A673 (cell line): ENCODE data around the gene PSMD11. TPM values are rescaled to one million over a fixed set of nuclear protein-coding genes. Genes with fewer than 3 reads are reported as not detected.

Experiments
- BruUV-seq: library from RNA; stranded (reverse); fragments of 400-500 nt; replicated peaks from 2 replicates; lab custom pipeline; 2021; lab: Mats Ljungman, UMichigan
- CTCF ChIA-PET: fragments of 300-600 bp; sonication (Branson Sonifier 250); formaldehyde crosslinking; loops from one replicate; lab custom pipeline; 2022; ENCODE audit warnings: antibody characterized with exemption; lab: Charles Lee
- POLR2A ChIA-PET: fragments of 300-600 bp; sonication (Branson Sonifier 250); formaldehyde crosslinking; loops from one replicate; lab custom pipeline; 2022; ENCODE audit warnings: antibody characterized with exemption; ENCODE audit not compliant: low non-redundant PET; lab: Charles Lee
- DNase-seq: peaks from one replicate; pipeline ENCODE4 v3.0.0-alpha.2; 2015; ENCODE audit warnings: low spot score
- H3K27ac ChIP-seq: fragments of 200-600 bp; sonication (generic); 2 replicates; pipeline ENCODE4 v1.5.1; 2016; ENCODE audit warnings: mixed run types, low read depth, mild to moderate bottlenecking, mixed read lengths, antibody characterized with exemption, low read length; ENCODE audit not compliant: poor library complexity, severe bottlenecking
- H3K27me3 ChIP-seq: fragments of 200-600 bp; sonication (generic); replicated peaks from 2 replicates; pipeline ENCODE4 v1.6.1; 2017; ENCODE audit warnings: mixed run types, low read depth, mild to moderate bottlenecking, mixed read lengths, antibody characterized with exemption, low read length; ENCODE audit not compliant: insufficient read depth, poor library complexity
- H3K36me3 ChIP-seq: fragments of 200-600 bp; sonication (generic); 2 replicates; pipeline ENCODE4 v1.6.1; 2016; ENCODE audit warnings: mixed run types, mild to moderate bottlenecking, mixed read lengths, antibody characterized with exemption, low read length; ENCODE audit not compliant: insufficient read depth, poor library complexity, severe bottlenecking
- H3K4me1 ChIP-seq: fragments of 200-600 bp; sonication (generic); 2 replicates; pipeline ENCODE4 v1.6.1; 2017; ENCODE audit warnings: mixed run types, mild to moderate bottlenecking, mixed read lengths, antibody characterized with exemption, low read length; ENCODE audit not compliant: insufficient read depth, poor library complexity, severe bottlenecking
- H3K4me3 ChIP-seq: fragments of 200-600 bp; sonication (generic); 2 replicates; pipeline ENCODE4 v1.5.1; 2016; ENCODE audit warnings: low read depth, mixed run types, mild to moderate bottlenecking, mixed read lengths, low read length; ENCODE audit not compliant: poor library complexity, severe bottlenecking
- H3K9me3 ChIP-seq: fragments of 200-600 bp; sonication (generic); 2 replicates; pipeline ENCODE4 v1.6.1; 2016; ENCODE audit warnings: mixed run types, low read depth, mild to moderate bottlenecking, mixed read lengths, antibody characterized with exemption, low read length; ENCODE audit not compliant: poor library complexity, severe bottlenecking
- EZH2 ChIP-seq: fragments of 200-600 bp; sonication (generic); IDR thresholded peaks from 2 replicates; pipeline ENCODE4 v1.6.1; 2017; ENCODE audit warnings: borderline replicate concordance, low read depth, mild to moderate bottlenecking, mixed read lengths, antibody characterized with exemption, low read length; ENCODE audit not compliant: poor library complexity, severe bottlenecking
- intact Hi-C: fragments of 100-400 bp; cut with micrococcal nuclease; formaldehyde crosslinking; loops from one replicate; pipeline ENCODE4 v1.10.0; 2022; ENCODE audit not compliant: unreplicated experiment
- total RNA-seq: library from RNA; stranded (reverse); gene quantifications from 2 replicates; pipeline ENCODE4 v1.2.3, GENCODE V29; 2021
- TF ChIP-seq, protein P1 (sequence below): fragments of 300-800, 200-600 bp; sonication (generic); conservative IDR thresholded peaks from 2 replicates; pipeline ENCODE4 v1.5.1; 2017; ENCODE audit warnings: low read depth, mild to moderate bottlenecking, antibody characterized with exemption, low read length, moderate library complexity, mixed read lengths

Gene PSMD11
- total RNA-seq, 1 experiment from 2014 or later: 195 TPM

GRCh38 chr17:32489320-32490100 is 45.2 kb downstream of the PSMD11 start:
- TF ChIP-seq EZH2: no peak
- TF ChIP-seq, protein P1, sequence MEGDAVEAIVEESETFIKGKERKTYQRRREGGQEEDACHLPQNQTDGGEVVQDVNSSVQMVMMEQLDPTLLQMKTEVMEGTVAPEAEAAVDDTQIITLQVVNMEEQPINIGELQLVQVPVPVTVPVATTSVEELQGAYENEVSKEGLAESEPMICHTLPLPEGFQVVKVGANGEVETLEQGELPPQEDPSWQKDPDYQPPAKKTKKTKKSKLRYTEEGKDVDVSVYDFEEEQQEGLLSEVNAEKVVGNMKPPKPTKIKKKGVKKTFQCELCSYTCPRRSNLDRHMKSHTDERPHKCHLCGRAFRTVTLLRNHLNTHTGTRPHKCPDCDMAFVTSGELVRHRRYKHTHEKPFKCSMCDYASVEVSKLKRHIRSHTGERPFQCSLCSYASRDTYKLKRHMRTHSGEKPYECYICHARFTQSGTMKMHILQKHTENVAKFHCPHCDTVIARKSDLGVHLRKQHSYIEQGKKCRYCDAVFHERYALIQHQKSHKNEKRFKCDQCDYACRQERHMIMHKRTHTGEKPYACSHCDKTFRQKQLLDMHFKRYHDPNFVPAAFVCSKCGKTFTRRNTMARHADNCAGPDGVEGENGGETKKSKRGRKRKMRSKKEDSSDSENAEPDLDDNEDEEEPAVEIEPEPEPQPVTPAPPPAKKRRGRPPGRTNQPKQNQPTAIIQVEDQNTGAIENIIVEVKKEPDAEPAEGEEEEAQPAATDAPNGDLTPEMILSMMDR: no peak
- intact Hi-C loops: no loop called here
- ChIA-PET CTCF (no interaction called here), POLR2A (no interaction called here)
- Histone ChIP-seq H3K27me3 (no peaks in the 10 kb centered on the region), H3K27ac (no peak overlapping the region), H3K4me1 (peaks cover 4% of the 10 kb centered on the region), H3K4me3 (no peak overlapping the region), H3K9me3 (no peaks in the 10 kb centered on the region), H3K36me3 (no peaks in the 10 kb centered on the region)
- no peak for DNase-seq
- no TSS peak for BruUV-seq

GRCh38 chr17:32490101-32490482 is 45.8 kb downstream of the PSMD11 start:
- H3K27me3 ChIP-seq: no peaks in the 10 kb centered on the region
- POLR2A ChIA-PET: no interaction called here
- no peaks in the 10 kb centered on the region for H3K9me3 ChIP-seq
- no peak overlapping the region for H3K27ac ChIP-seq
- H3K4me3 ChIP-seq: no peak overlapping the region
- DNase-seq: no peak
- H3K36me3 ChIP-seq: no peaks in the 10 kb centered on the region
- H3K4me1 ChIP-seq: peaks cover 10% of the 10 kb centered on the region
- TF ChIP-seq EZH2: no peak
- TF ChIP-seq, protein P1: no peak
- intact Hi-C loops: no loop called here
- no TSS peak for BruUV-seq
- CTCF ChIA-PET: no interaction called here

DNA sequence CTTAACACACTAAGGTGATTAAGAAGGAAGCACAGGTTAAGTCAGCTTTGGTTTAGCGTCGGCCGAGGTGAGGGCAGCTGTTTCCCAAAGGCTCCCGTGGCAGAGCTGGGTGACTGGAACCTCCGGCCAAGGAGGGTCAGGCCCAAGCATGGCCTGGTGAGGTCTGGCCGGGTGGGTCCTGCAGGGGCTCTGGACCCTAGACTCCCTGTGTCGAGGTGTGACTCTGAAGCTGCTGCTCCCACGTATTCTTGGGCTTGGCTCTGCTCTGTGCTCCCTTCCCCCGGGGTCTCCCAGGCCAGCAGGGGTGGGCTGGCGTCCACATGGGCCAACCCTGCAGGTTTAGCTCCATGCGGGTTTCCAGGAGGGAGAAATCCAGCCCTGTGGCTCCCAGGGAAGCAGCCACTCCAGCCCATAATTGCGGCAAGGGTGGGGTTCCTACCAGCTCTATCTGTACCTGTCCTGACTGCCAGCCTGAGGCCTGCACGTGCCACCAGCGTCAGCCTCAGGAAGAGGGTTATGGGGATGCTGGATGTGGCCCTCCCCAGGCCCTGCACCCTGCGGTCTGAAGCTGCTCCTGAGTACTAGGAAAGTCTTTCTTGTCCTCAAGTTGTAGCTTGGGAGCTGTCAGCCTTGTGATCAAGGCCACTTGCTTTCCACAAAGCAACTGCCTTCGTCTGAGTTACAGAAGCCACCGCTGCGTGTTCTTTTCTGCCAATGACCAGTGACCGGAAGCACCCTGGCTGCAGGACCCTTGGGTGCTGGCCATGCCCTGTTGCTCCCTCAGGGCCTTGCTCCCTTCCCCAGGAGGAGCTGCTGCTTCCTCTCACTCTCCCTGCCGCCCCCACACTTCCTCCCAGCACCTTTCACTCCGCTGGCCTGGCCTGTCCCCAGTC is 47.3 kb downstream of the PSMD11 start:
- H3K4me3 ChIP-seq: no peak overlapping the region
- H3K4me1 ChIP-seq: peaks cover 10% of the 10 kb centered on the region
- no peaks in the 10 kb centered on the region for H3K36me3 ChIP-seq
- H3K9me3 ChIP-seq: no peaks in the 10 kb centered on the region
- CTCF ChIA-PET: no interaction called here
- no peak for TF ChIP-seq EZH2
- TF ChIP-seq, protein P1: no peak
- no peak for DNase-seq
- intact Hi-C loops: no loop called here
- no peaks in the 10 kb centered on the region for H3K27me3 ChIP-seq
- POLR2A ChIA-PET: no interaction called here
- no peak overlapping the region for H3K27ac ChIP-seq
- BruUV-seq: no TSS peak
